Ovary (tissue), 9 donors: ENCODE measurements around the gene GRIA4. TPM values are rescaled to one million over a fixed set of nuclear protein-coding genes. Genes with fewer than 3 reads are reported as not detected.

Experiments
- DNase-seq, 5 donors: peaks; one replicate each; pipeline ENCODE4 v3.0.0-alpha.2; 2019 to 2020
- H3K27ac ChIP-seq, 2 donors: fragments of 200-600 bp; one replicate each; pipeline versions ENCODE4 v1.5.1 to v1.8.0; 2019 to 2022
- H3K27me3 ChIP-seq: fragments of 200-600 bp; one replicate; pipeline ENCODE4 v1.8.0; 2022
- H3K36me3 ChIP-seq: fragments of 200-600 bp; sonication (generic); one replicate; pipeline ENCODE4 v1.5.1; 2019
- H3K4me1 ChIP-seq: one replicate; pipeline ENCODE4 v1.8.1; 2013; ENCODE audit warnings: mild to moderate bottlenecking, moderate library complexity; ENCODE audit not compliant: insufficient read depth
- H3K4me3 ChIP-seq: fragments of 200-600 bp; sonication (generic); one replicate; pipeline ENCODE4 v1.5.1; 2017
- H3K9me3 ChIP-seq, 2 donors: fragments of 200-600 bp in 1 of 2; sonication (generic) in 1 of 2; one replicate each; pipeline versions ENCODE4 v1.5.1 to v1.8.1; 2013 to 2019; ENCODE audit warnings: mild to moderate bottlenecking in 1 of 2, moderate library complexity in 1 of 2
- CTCF ChIP-seq, 3 donors: fragments of 450-650 bp in 2 of 3; fragments of 200-600 bp in 1 of 3; IDR thresholded peaks; one replicate each; pipeline versions ENCODE4 v1.5.1 to v1.8.0; 2016 to 2022; ENCODE audit warnings: antibody characterized with exemption in 3 of 3, mild to moderate bottlenecking in 1 of 3
- EP300 ChIP-seq: sonication (generic); formaldehyde crosslinking; IDR thresholded peaks from one replicate; pipeline ENCODE4 v1.6.1; 2017; ENCODE audit warnings: antibody characterized with exemption
- POLR2A ChIP-seq: fragments of 450-650 bp; IDR thresholded peaks from one replicate; pipeline ENCODE4 v1.6.1; 2017; ENCODE audit warnings: antibody characterized with exemption, mild to moderate bottlenecking, moderate library complexity
- WGBS, 3 donors: extraction: QIAGEN DNeasy Blood & Tissue Kit in 1 of 3; methylation state at CpG; one replicate each; pipeline versions ENCODE4 v1.1.5 to v1.1.7; 2013 to 2017; 5-methylcytosine and 5-hydroxymethylcytosine counted together
- intact Hi-C, 4 donors: fragments of 100-400 bp; cut with DNase I; formaldehyde crosslinking; loops; one replicate each; pipeline versions ENCODE4 v1.11.0 to v1.15.1; 2022 to 2023
- polyA plus RNA-seq, 2 donors: library from polyadenylated mRNA; stranded (reverse); fragments of 200-250 nt in 1 of 2; fragments of 350-450 nt in 1 of 2; fragmentation: Illumina TruSeq in 1 of 2; extraction: RNeasy Lipid Tissue Mini Kit (QIAGEN cat#74804) in 1 of 2; gene quantifications; one replicate each; pipeline ENCODE4 v1.2.3, GENCODE V29; 2013 to 2014
- total RNA-seq, 7 donors: library from RNA; depleted of rRNA in 2 of 7; stranded (reverse); fragments of >200 nt in 2 of 7; fragmentation: NEBNext Ultra II Directional in 3 of 7; extraction: Animal tissue kit (Norgen Biotek cat#: 25700) in 3 of 7; gene quantifications; one replicate each; pipeline versions ENCODE4 v1.1.0 to v1.2.4, GENCODE V29; 2016 to 2023
- donor health status: DM: no; HTN: no; CAD: no; lungs with moderate emphysema.
- donor health status: DM: no; HTN: no; CAD: no.
- donor health status: Bipolar disorder and iron deficiency.
- donor health status: DM: yes; HTN: yes; CAD: no.
- donor health status: DM: no; HTN: no; CAD: no.
- donor health status: DM: yes; HTN: yes; CAD: no.

Gene GRIA4
- total and polyA plus RNA-seq, 9 donors, result 0.07 to 1.1 (median 0.26) TPM; not detected in 3

- Histone ChIP-seq H3K36me3 (no peaks in the 10 kb centered on the region), H3K27ac (no peak overlapping the region), H3K9me3 (no peaks in the 10 kb centered on the region), H3K4me3 (no peak overlapping the region), H3K4me1 (no peaks in the 10 kb centered on the region), H3K27me3 (no peaks in the 10 kb centered on the region)
- WGBS, 3 donors, result 89 to 92% (median 89%) methylated on average over 11 of the region's 11 CpGs
- TF ChIP-seq CTCF (IDR thresholded peaks at IDR 0.05) (no peak), EP300 (no peak), POLR2A (no peak)
- intact Hi-C loops, result no loop called here
- DNase-seq, result no peak
These were observed 109.4 kb downstream of the GRIA4 start for GRCh38 chr11:105719073-105719822.

- WGBS, 3 donors, result 78 to 87% (median 78%) methylated on average over 2 of the region's 2 CpGs
- H3K4me1 ChIP-seq, result no peaks in the 10 kb centered on the region
- intact Hi-C loops, result no loop called here
- no peak overlapping the region for H3K4me3 ChIP-seq
- H3K27ac ChIP-seq, result no peak overlapping the region
- no peaks in the 10 kb centered on the region for H3K27me3 ChIP-seq
- H3K9me3 ChIP-seq, result no peaks in the 10 kb centered on the region
- no peaks in the 10 kb centered on the region for H3K36me3 ChIP-seq
- TF ChIP-seq POLR2A (no peak), EP300 (no peak), CTCF (IDR thresholded peaks at IDR 0.05) (no peak)
- no peak for DNase-seq
These were observed 110.2 kb downstream of the GRIA4 start for GRCh38 chr11:105720096-105720495.

- no peak for DNase-seq
- Histone ChIP-seq H3K9me3 (no peaks in the 10 kb centered on the region), H3K27me3 (no peaks in the 10 kb centered on the region), H3K27ac (no peak overlapping the region), H3K4me3 (no peak overlapping the region), H3K36me3 (no peaks in the 10 kb centered on the region), H3K4me1 (no peaks in the 10 kb centered on the region)
- TF ChIP-seq CTCF (IDR thresholded peaks at IDR 0.05) (no peak), POLR2A (no peak), EP300 (no peak)
- 76 to 84% (median 76%) methylated on average over 3 of the region's 3 CpGs for WGBS, 3 donors
- intact Hi-C loops, result no loop called here
These were observed 113.4 kb downstream of the GRIA4 start for GRCh38 chr11:105723269-105723668.

- no peaks in the 10 kb centered on the region for H3K9me3 ChIP-seq
- H3K4me1 ChIP-seq, result no peaks in the 10 kb centered on the region
- DNase-seq, result no peak
- TF ChIP-seq POLR2A (no peak), EP300 (no peak)
- intact Hi-C loops, result no loop called here
- no peaks in the 10 kb centered on the region for H3K36me3 ChIP-seq
- H3K27ac ChIP-seq, result no peak overlapping the region
- peaks cover 2% of the 10 kb centered on the region for H3K27me3 ChIP-seq
- WGBS, 3 donors, result 89 to 95% (median 93%) methylated on average over 3 of the region's 3 CpGs
- no peak overlapping the region for H3K4me3 ChIP-seq
These were observed 122.7 kb downstream of the GRIA4 start for GRCh38 chr11:105732611-105733010.

GRCh38 chr11:105734426-105734825, 124.6 kb downstream of the GRIA4 start:
- Histone ChIP-seq H3K27ac (no peak overlapping the region), H3K9me3 (no peaks in the 10 kb centered on the region), H3K27me3 (peaks cover 2% of the 10 kb centered on the region), H3K4me3 (no peak overlapping the region), H3K4me1 (no peaks in the 10 kb centered on the region), H3K36me3 (no peaks in the 10 kb centered on the region)
- no peak for DNase-seq
- WGBS, 3 donors, result 49 to 69% (median 56%) methylated on average over 1 of the region's 1 CpG
- TF ChIP-seq CTCF (IDR thresholded peaks at IDR 0.05) (no peak), POLR2A (no peak), EP300 (no peak)
- intact Hi-C loops, result no loop called here
